ENCODE results near the gene FER. TPM values are rescaled to one million over a fixed set of nuclear protein-coding genes. Genes with fewer than 3 reads are reported as not detected.

FER gene
- total and polyA plus RNA-seq, 2 of the 13 experiments (the other 11 are each of a cell fraction or from before 2014, with no cell fraction given): 7.9 to 29.0 TPM

DNA sequence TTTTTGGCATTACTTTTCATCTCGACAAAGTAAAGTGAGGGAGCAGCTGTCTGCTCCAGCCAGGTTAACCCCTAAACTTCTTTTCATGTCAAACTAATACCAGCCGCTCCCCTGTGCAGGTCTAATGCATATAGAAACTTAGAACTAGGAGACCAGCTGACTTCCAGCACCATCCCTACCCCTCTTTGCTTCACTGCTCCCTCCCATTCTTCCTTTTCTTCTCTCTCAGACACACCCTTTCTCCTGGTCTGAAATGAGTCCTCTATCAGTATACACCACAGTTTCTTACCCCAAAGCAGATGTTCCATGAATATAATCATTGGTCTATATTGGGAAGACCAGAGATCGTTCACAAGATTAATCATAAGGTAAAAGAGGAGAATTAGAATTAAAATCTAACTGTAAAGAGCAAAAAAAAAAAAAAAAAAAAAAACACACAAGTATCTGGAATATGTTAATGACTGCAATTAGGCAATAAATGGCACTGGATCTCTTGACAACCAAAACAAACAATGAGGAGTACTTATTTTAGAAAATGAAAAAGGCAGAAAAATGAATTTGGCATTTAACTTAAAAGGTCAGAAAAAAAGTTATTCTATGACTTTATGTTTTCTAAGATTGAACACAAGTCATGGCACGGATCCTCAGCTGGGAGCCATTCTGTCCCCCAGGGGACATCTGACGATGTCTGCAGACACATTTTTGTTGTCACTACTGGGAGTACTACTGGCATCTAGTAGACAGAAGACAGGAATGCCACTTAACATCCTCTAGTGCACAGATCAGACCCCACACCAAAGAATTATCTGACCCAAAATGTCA is 452.3 kb downstream of the FER start:
- ChIA-PET CTCF (ENCODE audit: low intra/inter-chr PET ratio, low total read pairs) (no interaction called here), POLR2A (no interaction called here)
- Histone ChIP-seq H4K20me1 (ENCODE audit: insufficient read depth, low read length) (no peaks in the 10 kb centered on the region), H3K79me2 (ENCODE audit: insufficient read depth, low read length) (no peaks in the 10 kb centered on the region), H3K4me2 (ENCODE audit: low read depth, low read length) (no peak overlapping the region), H3K9ac (ENCODE audit: insufficient read depth, low read depth, low read length) (no peak overlapping the region), H2AFZ (ENCODE audit: low read length) (no peak overlapping the region), H3K27me3 (ENCODE audit: control insufficient read depth in 1 of 2, insufficient read depth in 2 of 2, low read length in 2 of 2) (no peaks in the 10 kb centered on the region), H3K36me3 (replicated peaks in 1 of 2; ENCODE audit: control insufficient read depth in 1 of 2, insufficient read depth in 2 of 2, low read length in 2 of 2) (no peaks in the 10 kb centered on the region), H3K9me3 (ENCODE audit: low read length) (no peaks in the 10 kb centered on the region; the same call in 1 of the 2 replicates), H3K27ac (ENCODE audit: extremely low read length, insufficient read depth, low read length) (no peak overlapping the region), H3K4me3 (replicated peaks in 1 of 3; ENCODE audit: insufficient read depth in 1 of 3, low read depth in 2 of 3, low read length in 3 of 3) (no peak overlapping the region), H3K4me1 (ENCODE audit: insufficient read depth, low read length) (no peaks in the 10 kb centered on the region)
- intact Hi-C loops (cut with micrococcal nuclease; ENCODE audit: unreplicated experiment) (no loop called here), in situ Hi-C loops (cut with HindIII; ENCODE audit: extremely low pct_ligation_motif_present, low pct_unique_long_range_greater_than_20kb) (no loop called here)
- no peak; the same call in 2 of the 3 replicates for ATAC-seq
- no peak for DNase-seq (ENCODE audit: low spot score)
- no TSS peak for BruUV-seq (replicated peaks)
- FAIRE-seq: no peak
- WGBS (ENCODE audit: low lambda C conversion rate): 28% methylated on average over 5 of the region's 5 CpGs
- TF ChIP-seq XBP1 (CRISPR knock-in tag; IDR thresholded peaks at IDR 0.05): no peak
- TF ChIP-seq, protein P1, sequence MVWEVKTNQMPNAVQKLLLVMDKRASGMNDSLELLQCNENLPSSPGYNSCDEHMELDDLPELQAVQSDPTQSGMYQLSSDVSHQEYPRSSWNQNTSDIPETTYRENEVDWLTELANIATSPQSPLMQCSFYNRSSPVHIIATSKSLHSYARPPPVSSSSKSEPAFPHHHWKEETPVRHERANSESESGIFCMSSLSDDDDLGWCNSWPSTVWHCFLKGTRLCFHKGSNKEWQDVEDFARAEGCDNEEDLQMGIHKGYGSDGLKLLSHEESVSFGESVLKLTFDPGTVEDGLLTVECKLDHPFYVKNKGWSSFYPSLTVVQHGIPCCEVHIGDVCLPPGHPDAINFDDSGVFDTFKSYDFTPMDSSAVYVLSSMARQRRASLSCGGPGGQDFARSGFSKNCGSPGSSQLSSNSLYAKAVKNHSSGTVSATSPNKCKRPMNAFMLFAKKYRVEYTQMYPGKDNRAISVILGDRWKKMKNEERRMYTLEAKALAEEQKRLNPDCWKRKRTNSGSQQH (CRISPR knock-in tag; IDR thresholded peaks at IDR 0.05; ENCODE audit: low read depth): no peak
- no peak for TF ChIP-seq NFRKB (IDR thresholded peaks at IDR 0.05)
- TF ChIP-seq, protein P2, sequence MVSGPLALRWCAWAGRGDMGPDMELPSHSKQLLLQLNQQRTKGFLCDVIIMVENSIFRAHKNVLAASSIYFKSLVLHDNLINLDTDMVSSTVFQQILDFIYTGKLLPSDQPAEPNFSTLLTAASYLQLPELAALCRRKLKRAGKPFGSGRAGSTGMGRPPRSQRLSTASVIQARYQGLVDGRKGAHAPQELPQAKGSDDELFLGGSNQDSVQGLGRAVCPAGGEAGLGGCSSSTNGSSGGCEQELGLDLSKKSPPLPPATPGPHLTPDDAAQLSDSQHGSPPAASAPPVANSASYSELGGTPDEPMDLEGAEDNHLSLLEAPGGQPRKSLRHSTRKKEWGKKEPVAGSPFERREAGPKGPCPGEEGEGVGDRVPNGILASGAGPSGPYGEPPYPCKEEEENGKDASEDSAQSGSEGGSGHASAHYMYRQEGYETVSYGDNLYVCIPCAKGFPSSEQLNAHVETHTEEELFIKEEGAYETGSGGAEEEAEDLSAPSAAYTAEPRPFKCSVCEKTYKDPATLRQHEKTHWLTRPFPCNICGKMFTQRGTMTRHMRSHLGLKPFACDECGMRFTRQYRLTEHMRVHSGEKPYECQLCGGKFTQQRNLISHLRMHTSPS (CRISPR knock-in tag; IDR thresholded peaks at IDR 0.05; ENCODE audit: low read depth): no peak
- no peak for TF ChIP-seq GFI1 (CRISPR knock-in tag; IDR thresholded peaks at IDR 0.05; ENCODE audit: borderline replicate concordance)
- no peak for TF ChIP-seq ZNF556 (CRISPR knock-in tag; IDR thresholded peaks at IDR 0.05; ENCODE audit: borderline replicate concordance)
- no peak for TF ChIP-seq SOX6 (IDR thresholded peaks at IDR 0.05)
- no peak for TF ChIP-seq SOX6 (CRISPR knock-in tag; IDR thresholded peaks at IDR 0.05)

Data from HepG2 (cell line).